GF-D8 (cell line): ENCODE measurements around the gene NSUN7.
"Not testable (repeated sequence)": the region's sequence is repeated elsewhere in the genome, so short reads cannot be mapped to it uniquely, and the experiment has no call there.

Source experiments
- DNase-seq: peaks from one replicate; lab custom pipeline; 2025; lab: John Stamatoyannopoulos, UW

Gene NSUN7

DNA sequence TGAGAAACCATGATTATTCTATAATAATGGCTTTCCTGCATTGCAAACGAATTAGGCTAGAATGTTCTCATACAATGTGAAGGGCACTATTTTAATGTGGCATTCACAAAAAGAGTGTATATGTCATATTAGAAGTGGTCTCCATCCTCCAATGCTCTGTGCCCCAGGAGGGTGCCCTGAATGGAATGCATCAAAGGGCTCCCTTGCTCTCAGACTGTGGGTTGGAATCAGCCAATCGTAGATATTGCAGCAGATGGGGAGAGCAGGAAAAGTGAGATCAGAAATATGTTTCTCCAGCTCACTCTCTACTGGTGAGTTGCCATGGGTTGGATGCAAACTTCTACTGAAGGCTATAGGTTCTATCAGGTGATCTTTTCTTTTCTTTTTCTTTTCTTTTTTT lies 11.9 kb upstream of the NSUN7 start:
- no peak for DNase-seq

DNA sequence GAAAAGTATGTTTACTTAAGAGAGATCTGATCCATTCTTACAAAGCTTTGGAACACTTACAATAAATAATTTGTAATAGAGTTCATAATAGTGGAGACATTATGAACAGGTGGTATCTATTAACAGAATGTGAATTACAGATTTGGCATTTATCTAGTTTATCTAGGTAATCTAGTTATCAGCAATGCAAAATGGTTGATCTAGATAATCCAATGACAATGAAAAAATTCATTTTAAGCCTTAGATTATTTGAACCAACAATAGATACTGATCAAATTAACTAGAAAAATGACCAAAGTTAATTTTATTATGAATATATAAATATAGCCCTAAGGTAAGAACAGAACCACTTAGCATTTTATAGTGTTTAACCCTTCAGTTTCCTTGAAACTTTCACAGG lies 10.4 kb upstream of the NSUN7 start:
- DNase-seq: no peak

DNA sequence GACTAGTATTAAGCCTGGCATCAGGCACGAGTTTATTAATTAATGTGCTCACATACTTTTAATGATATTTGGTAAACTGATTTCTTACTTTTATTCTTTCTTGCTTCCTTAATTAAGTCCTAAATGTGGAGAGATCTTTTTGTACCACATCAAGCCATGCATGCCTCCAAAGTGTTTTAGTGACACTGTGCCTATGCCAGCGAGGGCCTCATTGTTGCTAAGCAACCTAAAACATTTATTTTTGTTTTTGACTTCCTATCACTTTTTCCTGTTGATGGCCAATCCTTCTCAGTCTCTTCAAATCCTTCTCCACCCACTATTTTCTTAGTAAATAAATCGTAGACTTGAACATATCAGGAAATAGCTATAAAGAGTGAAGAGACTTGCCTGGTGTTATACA lies 5.5 kb upstream of the NSUN7 start:
- no peak for DNase-seq

DNA sequence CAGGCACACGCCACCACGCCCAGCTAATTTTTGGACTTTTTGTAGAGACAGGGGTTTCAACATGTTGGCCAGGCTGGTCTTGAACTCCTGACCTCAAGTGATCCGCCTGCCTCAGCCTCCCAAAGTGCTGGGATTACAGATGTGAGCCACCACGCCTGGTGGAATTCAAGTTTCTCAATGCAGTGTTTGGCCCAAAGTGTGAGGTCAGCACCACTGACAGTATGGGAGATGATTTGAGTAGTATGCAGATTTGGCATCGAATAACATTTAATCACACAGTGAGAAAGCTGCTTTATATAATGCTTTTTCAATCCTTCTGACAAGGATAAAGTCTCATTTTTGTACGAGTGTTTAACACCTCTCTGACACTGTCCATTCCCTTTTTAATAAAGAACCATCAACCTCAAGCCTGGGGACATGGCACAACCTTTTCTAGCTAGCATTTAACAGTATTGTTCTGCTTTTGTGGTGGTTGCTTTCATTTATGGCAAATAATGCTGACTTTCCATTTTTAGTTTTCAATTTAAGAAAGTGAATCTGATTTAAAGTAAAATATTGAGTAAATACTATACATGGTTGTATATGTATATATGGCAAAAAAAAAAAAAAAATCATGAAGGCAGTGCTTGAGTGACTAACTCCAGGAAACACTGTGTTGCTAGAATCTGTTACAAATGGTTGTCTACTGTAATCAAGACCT lies 4.3 kb upstream of the NSUN7 start:
- DNase-seq: no peak

DNA sequence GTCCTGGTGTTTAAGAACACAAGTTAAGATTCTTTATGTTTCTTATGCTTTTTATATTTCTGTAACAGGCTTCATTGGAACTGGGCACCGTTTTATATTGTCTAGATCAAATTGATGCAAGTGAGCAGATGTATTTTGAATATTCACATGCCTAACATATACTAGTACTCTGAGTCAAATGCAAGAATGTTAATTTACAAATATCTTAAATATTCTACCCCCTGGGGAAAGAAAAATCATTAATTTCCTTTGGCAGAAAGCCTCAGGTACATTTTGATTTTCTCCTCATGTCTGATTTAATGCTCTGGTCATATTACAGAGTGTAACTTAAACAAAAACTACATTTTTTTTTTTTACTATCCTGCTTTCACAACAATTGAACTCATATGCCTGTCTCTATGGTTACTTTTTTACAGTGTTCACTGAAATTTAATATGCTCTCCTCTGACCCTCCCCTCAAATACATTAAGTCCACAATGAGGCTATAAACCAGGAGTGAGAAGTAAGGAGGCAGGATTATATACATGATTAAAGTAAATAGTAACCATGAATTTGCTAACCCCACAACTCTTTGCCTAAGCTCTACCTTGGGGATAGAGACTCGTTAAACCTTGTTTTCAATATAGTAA lies 2.4 kb upstream of the NSUN7 start:
- no peak for DNase-seq

DNA sequence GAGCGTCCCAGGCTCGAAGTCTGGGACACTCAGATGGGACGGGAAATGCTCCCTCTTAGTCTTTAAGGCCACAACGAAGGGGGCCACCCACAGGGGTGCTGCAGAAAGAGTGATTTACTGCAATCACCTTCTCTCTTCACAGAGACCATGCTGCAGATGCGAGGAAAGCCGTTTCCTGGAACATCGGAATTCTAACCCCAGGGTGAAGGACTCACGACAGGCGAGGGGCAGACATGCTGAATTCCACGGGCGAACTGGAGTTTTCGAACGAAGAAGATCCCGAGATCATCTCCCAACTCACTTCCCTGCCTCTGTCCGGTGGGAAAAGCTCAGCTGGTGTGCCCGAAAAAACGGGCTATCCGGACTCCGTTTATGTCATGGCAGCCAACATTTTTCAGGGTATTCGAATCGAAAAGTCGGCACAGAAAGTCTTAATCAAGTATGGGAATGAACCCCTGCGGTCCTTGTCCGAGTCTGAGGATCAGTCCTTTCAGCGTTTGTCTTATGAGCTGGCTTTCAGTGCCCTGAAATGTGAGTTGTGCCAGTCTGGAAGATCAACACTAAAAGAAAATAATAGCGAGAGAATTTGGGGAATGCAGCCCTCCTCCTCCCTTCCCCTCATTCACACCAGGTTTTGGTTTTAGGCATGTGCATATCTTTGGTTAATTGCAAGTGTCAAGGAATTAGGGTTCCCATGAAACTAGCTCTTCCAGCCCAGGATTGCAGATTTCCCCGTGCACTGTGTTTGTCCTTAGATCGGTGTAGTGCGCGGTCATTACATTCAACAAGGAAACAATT lies 905 bp downstream of the NSUN7 start:
- no peak for DNase-seq

DNA sequence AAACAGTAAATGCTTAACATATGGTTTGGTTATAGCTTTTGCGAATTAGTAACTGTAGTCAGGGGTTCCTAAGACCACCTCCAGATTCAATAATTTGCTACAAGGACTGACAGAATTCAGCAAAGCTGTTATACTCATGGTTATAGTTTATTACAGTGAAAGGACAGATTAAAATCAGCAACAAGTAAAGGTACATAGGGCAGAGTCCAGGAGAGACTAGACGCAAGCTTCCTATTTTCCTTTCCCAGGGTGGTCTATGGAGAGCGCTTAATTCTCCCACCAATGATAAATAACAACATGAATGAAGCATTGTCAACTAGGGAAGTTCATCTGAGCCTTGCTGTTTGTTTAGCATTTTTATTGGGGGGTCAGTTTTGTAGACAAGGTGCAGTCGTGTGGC lies 5.9 kb downstream of the NSUN7 start:
- DNase-seq: no peak

DNA sequence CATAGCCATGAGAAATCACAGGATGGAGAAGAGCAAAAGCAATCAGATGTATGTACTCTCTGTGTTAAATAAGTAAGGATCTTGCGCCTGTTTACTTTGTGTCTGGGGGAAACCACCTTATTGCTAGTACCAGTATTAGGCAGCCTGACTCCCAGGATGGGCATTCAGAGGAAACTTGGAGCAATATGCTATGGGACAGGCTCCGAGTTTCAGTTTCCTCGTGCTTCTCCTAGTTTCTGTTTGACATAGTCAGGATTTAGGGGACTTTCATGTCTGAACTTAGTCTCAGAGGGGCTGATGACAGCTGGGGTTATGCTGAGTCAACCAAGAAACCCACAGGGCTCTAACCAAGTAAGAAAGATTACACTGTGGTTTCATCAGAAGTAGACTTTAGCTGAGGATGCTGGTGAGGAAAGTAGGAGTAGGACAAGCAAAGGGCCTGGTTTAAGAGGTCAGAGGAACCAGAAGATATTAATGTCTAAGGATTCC lies 13.5 kb downstream of the NSUN7 start:
- DNase-seq: no peak

DNA sequence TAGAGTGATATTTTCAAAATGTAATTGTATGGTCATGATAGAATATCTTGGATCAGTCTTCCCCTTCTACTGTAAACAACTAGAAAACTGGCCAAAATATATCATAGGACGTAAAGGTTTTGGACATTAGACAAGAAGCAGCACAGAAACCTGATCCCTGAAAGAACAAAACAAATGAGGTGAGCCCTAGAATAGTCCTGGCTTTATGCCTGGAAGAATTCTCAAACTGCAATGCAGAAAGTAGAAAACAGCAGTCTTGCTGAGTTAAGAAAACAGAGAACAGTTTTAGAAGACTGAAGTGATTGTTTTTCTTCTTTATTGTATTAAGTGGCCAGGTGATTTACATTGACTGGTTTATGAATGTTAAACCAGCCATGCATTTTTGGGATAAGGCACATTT lies 19.5 kb downstream of the NSUN7 start:
- no peak for DNase-seq

DNA sequence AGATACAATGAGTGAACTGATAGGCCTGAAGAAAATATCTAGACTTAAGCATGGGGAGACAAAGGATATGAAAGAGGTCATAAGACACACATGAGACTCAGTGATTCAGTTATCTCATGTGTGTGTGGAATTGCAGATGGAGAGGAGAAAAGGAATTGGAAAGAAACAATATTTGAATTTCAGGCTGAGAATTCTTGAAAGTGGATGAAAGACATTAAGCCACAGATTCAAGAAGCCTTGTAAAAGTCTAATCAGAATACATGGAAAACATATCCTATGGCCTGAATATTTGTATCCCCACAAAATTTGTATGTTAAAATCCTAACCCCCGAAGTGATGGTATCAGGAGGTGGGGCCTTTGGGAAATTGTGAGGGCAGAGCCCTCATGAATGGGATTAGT lies 28.3 kb downstream of the NSUN7 start:
- no peak for DNase-seq

DNA sequence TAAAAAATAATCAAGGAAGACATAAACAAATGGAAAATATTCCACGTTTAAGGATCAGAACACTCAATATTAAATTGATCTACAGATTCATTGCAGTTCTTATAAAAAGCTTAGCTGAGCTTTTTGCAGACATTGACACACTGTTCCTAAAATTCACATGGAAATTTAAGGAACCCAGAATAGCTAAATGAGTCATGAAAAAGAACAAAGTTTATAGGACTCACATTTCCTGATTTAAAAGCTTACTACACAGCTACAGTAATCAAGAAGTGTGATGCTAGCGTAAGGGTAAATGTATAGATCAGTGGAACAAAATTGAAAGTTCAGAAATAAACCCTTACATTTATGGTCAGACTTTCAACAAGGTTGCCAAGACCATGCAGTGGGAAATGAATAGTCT lies 33.1 kb downstream of the NSUN7 start:
- DNase-seq: no peak

DNA sequence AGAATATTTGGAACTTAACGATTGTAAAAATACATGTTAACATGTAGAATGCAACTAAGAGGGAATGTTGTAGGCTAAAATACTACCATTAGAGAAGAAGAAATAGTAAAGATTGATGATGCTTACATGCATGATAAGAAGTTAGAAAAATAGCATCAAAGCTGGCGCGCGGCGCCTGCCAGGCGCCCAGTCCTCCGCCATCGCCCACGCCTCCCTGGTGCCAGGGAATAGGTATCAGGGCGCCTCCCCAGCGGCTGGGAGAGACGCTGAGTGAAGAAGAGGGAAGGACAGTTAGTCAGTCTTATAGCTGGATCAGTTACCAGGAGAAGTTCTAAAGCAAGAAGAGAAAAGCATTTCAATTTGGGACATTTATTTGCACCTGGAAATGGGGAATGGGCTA lies 36.0 kb downstream of the NSUN7 start:
- no peak for DNase-seq

DNA sequence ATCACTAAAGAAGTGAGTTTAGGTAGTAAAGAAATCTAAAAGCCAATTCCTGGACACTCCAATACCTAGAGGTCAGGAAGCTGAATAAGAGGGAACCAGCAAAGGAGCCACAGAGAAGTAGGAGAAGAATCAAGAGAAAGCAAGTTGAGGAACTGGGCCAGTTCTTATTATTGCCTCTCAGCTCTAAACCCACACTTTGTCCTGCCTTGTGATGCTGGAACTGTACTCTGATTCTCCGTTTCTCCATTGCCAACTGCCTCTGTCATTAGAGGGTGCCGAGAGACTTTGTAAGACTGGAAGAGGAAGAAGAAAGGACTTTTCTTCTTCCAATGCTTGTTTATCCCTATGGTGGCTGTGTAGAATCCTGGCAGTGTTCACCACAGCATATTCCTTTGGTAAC lies 38.6 kb downstream of the NSUN7 start:
- no peak for DNase-seq

DNA sequence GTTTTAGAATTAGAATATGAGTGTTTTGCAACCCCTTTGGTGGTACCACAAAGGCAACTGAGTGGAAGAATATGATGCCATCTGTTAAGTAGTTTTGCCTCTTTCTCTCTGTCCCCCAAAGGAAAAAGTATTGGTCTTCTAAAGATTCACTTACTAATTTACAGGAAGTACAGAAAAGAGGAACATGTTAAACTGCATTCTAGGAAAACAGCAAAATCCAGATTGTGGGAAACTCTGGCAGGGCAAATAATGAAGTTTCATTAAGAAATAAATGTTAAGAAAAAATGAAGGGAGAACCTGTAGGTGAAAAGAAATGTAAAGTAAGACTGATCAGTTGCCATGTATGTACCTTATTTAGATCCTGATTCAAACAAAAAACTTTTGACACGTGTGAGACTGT lies 39.3 kb downstream of the NSUN7 start:
- no peak for DNase-seq

DNA sequence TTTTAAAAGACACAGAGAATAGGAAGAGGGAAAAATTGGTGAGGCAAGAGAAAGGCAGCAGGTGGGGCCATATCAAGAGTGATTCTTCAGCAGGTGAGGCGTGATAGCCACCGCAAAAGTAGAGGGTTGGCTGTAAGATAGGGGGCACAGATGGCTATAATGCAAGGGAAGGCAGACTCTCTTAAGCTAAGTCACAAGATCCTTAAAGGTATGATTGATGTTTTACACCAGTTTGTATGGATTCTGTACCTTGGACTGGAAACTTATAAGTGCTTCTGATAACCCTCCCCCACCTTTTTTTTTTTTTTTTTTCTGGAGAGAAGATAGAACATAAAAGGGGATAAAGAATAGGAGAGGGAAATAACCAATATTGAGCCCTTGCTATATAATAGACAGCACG lies 40.0 kb downstream of the NSUN7 start:
- DNase-seq: no peak

DNA sequence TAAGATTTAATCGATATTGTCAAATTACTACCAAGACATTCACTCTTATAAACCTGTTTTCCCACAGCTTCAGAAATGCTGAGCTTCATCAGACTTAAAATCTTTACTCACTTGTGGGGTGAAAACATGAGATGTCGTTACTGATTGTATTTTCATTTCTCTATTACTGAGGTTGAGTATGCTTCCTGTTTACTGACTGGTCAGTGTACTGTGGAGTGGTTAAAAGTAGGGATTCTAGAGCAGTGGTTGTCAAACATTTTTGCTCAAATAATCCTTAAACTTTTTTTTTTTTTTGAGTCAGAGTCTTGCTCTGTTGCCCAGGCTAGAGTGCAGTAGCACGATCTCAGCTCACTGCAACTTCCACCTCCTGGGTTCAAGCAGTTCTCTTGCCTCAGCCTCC lies 50.3 kb downstream of the NSUN7 start:
- no peak for DNase-seq

DNA sequence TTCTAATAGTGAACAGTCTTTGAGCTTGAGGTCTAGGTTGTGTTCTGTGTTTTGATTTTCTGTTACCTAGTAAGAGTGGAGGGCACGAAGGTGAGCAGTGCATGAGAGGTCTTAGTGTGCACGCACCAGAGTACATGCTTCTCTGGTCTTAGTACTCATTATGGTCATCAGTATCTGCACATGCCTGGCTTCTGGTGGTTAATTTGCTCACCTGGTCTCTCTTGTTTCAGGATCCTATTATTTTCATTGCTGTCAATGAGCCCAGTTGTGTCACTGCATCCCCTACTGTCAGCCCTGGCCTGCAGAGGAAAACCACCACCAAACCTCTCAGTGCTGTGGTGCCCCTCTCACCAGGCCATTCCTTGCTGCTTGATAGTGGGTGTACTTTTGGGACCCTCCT lies 54.8 kb downstream of the NSUN7 start:
- no peak for DNase-seq

DNA sequence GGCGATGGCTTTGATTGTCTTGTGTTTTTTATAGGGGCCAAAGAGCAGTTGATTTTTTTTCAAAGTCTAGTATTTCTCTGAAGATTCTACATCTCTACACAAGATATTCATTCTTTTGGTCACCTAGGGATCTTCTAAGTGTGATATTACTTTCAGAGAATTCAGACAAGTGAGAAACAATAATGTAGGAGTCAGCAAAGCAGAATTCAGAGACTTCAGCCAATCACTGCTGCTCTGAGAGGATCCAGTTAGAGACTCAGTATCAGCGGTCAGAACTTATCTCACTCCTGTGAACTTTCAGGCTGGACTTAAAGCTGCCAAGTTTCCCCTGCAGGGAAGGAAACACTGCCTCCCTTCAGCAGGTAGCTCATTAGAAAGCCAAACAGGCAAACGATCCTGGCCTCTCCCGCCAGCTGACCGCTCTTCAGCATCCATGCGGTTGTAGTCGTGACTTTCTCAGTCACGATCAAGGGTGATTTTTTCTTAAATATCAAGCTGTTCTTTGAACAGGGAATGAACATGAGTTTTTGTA lies 59.2 kb downstream of the NSUN7 start:
- no peak for DNase-seq

DNA sequence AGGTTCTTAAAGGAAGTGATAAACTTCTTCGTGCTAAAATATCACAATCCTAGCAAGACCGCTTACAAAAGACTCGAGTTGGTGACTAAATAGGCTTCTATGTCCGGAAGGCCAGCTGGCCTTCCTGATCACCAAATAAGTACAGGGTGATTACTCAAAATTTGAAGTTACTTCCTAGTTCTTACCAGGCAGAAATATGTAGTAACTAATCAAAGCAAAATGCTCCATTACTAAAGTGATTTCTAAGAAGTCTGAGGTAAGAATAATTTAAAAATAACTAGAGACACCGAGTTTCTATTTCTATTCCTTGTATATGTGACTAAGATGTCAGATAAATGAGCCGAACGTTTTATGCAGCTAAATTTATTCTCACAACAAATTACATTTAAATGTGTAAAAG lies 62.2 kb downstream of the NSUN7 start:
- DNase-seq: no peak

DNA sequence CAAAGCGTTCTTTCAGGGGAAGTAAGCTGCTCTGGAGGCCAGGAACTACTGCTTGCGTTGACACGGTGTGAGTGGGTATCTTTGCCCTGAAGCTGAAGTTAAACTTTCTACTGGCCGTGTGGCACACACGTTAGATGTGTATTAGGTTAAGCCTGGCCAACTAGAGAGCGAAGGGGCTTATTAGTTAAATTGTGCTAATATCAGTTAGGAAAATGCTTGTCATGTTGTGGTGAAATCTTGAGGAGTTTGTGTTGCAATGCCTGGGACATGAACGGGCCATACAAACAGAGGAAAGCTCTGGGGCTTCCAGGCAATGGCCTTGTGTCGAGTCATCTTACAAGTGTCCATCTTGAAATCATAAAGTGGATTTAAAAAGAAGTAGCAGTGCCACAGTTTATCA lies 62.6 kb downstream of the NSUN7 start:
- DNase-seq: no peak

DNA sequence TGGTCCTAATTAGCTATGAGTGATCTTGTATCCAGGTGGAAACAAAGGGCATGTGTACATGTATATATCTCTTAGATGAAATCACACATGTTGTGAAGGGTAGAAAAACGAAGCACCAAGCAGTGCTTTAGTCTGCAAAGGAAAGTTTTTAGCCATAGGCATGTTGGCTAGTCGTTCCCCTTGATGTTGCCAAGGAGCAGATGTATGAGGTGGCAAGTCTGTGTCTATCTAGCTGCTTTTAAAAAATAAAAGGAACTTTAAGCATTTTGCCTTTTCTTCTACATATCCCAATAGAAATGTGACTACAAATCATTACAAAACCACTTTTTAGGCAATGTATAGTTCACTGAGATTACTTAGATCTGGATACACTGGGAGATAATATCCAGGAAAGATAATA lies 63.1 kb downstream of the NSUN7 start:
- DNase-seq: no peak

DNA sequence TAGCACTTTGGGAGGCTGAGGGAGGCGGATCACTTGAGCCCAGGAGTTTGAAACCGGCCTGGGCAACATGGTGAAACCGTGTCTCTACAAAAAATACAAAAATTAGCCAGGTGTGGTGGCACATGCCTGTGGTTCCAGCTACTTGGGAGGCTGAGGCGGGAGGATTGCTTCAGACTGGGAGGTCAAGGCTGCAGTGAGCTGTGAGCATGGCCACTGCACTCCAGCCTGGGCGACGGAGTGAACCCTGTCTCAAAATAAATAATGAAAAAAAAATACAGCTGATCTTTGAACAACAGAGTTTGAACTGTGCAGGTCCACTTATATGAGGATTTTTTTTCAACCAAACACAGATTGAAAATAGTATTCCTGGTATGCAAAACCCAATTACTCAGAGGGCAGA lies 67.4 kb downstream of the NSUN7 start:
- not testable (repeated sequence) for DNase-seq

DNA sequence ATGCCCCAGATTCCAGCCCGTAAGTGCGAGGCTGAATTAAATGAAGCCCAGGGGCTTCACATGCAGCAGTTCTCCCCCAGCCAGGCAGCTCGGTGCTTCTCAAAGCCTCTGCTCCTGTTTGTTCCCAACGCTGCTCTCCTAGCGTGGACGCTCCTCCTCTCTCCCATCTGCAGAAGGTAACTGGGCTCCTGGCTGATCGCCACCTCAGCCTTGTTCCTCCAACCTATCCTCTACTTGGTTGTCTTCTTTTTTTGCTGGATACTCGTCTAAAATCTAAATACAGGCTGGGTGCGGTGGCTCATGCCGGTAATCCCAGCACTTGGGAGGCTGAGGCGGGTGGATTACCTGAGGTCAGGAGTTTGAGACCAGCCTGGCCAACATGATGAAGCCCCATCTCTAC lies 70.3 kb downstream of the NSUN7 start:
- DNase-seq: no peak
